HG03571 (cell line): ENCODE results near the gene HOXB2.

Source experiments
- ATAC-seq: cut with Tn5 transposase; IDR thresholded peaks from one replicate; pipeline ENCODE4 v1.9.1; 2021; ENCODE audit not compliant: unreplicated experiment

The HOXB2 gene

DNA sequence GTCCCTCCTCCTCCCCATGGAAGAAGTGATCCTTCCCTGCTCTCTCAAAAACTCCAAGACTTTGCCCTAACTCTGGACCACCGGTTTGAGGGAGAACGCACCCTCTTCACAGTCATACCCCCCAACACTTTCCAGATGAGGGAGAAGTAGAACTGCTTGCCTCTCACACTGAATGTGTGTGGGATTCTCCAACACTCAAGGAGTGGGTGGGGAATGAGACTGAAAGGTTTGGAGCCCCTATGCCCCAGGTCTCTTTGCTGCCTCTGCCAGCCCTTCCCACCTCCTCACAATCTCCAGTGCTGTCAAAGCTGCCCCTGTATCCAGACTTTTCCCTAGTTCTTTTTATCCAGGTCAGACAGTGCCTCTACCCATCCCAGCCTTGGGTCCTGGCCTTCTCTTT lies 21.8 kb upstream of the HOXB2 start:
- no peak for ATAC-seq

DNA sequence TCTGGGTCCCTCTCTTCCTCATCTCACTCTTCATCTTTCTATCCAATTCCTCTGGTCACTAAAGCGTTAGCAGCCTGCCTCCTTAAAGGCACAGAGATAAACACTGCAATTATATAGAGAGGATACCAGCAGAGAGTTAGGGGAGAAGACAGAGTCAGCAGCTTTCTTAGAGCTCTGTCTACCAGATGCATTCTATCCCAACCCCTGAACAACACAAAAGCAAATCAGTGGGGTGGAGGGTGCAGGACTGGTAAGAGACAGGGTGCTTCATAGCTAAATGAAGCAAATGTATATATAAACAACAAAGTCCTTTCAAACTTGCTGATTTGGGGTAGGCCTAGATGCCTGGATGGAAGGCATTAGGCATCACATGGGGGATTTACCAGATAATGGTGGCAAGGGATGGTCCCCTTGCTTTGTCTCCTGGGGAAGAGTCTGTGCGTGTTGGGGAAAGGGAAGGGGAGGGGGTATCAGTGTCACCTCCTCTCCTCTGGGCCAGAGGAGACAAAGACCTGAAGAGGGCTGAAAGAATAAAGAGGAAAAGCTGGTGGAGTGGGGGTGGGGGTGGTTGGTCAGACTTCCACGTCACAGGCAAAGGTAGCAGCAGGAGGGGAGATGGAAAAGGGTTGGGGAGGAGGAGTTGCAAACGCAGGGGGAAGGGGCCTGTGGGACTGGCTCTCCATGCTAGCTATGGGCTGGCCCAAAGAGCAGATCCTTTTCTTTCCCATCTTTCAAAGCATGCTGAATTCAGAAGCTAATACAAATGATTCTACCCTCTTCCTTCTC lies 21.2 kb upstream of the HOXB2 start:
- ATAC-seq = no peak

DNA sequence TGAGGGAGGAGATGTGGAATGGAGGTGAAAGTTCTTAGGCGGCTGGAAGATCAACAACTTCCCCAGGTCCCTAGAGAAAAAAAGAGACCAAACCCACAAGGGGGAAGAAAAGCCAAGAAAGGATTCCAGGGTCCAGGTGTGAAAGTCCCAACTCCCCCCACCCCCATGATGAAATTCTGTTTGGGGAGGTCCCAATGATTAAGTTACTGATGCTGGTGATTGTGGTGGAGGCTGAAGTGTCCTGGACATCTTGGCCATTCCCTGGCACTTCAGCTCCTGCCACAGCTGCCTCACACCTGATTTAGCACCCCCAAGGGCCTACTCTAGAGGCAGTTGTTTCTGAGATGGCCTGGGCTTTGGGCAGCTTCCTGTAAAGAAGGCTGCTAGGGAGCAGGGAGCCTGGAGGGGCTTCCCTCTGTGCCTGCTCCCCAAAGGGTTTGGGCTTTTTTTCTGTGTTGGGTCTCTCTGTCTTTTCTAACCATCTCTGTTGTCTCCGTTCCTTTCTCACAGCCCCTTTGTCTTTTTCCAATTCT lies 20.2 kb upstream of the HOXB2 start:
- ATAC-seq = no peak

DNA sequence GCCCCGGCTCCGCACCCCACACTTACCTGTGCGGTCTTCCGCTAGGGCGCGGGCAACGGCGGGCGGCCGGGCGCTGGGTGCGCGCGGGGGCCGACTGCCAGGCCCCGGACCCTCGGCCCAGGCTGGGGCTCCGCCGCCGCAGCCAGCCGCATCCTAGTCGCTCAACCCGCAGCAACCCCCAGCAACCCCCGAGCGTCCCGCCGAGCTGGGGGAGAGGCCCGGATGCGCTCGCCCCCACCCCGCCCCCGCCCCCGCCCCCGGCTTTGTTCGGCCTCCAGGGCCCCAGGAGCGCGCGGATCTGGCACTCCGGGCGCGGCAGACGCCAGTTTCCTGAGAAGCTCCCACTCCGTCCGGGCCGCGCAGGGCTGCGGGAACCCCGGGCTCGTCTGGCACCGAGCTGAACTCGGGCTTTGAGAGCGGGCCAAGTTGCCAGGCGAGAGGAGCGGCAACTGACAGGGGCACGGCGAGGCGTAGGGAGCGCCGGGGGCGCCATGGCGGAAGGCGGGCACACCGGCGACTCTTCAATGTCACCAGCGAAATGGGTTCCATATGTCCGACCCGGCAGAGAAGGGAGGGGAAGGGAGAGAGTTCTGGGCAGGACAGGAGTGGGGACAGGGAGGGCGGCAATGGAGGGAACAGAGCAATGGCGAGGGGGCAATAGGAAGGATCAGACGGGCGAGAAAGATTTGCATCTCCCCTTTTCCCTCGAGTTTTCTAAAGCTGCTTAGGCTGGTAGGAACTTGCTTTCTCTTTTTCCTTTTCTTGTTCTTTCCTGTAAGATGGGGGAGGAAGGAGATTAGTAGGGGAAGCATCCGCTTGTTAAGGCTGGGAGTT lies 19.5 kb upstream of the HOXB2 start:
- no peak for ATAC-seq

DNA sequence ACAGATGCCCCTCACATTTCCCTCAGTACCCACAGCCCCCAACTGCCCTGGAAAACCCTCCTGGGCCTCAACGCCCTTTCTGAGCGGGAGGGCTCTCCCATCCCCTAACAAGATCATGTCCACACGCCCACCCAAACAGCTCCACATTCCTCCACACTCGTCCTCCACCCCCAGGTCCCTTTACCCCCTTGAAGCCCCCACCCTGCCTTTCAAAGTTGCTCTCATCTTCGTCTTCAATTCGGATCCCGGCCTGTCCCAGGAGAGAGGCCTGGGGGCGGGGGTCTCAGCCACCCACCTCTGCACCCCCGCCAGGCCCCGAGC lies 18.9 kb upstream of the HOXB2 start:
- no peak for ATAC-seq

DNA sequence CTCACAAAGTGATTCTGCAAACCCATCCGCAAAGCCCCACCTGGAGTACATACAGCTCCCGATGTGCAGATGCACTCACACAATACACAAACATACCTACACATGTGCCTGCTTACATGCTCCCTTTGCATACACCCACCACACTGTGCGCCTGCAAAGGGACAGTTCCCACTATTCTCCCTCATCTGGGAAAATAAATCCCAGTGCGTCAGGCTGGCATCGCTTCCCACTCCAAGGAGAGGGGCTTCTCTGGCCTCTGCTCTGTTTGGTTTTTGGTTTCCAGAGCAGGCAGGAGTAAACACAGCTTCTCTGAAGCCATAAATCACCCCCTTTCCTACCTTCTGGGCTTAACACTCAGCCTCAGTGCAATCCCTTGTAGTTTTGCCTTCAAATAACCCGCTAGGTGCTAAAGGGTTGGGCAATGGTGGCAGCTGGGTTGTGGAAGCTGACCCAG lies 18.5 kb upstream of the HOXB2 start:
- no peak for ATAC-seq

DNA sequence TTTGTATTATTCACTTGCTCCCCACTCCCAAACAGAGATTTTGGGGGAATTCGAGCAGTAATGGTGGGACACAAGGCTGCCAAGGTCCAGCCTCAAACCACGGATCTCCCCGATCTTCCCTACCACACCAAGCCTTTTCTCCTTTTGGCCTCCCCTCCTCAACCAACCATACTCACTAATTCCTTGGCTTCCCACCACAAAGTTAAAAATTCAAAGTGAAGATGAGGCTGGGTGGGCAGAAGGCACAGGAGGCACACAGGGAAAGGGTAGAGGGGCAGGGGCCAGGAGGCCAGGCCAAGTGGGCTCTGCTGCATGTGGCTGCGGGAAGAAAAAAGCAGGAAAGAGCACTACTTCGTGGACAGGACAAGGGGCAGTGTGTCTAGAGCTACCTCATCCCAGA lies 18.0 kb upstream of the HOXB2 start:
- no peak for ATAC-seq

DNA sequence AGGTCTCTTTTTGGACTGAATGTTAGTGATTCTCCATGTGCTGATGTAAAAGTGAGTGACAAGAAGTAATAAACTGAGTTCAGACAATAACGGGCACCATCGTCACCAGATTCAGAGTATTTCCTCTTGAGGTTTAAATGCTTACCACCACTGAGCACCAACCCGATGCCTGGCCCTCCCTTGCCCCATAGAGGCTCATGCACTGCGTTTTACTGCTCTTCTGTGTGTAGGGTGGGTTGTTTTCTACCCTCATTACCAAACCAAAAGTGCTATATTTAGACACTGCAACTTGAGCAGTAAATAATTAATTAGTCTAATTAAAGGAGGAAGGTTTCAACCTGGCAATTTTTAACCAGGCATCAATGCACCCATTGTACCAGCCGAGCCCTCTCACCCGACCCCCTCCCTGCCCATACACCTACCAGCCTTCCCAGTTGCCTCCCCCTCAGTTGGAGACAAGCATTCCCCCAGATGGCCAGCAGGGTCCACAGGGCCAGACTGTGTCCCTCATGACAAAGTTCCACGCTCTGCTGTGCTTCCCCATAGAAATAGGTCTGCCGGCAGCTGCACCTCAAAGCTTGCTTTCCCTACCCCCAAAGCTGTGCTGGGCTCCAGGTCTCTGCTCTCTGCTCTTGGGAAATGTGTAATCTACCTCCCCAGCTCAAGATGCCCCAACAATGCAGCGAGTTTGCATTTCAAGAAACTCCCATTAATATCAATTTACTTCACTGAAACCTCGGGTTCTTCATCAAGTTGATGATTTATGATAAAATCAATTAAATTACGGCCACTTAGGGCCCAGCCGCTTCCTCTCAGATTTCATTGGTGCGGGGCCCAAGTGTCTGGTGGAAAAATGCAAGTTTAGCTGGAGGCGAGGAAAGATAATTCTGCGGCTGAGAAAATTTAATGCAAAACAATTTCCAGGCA lies 17.2 kb upstream of the HOXB2 start:
- peak; percentile 60 for ATAC-seq

DNA sequence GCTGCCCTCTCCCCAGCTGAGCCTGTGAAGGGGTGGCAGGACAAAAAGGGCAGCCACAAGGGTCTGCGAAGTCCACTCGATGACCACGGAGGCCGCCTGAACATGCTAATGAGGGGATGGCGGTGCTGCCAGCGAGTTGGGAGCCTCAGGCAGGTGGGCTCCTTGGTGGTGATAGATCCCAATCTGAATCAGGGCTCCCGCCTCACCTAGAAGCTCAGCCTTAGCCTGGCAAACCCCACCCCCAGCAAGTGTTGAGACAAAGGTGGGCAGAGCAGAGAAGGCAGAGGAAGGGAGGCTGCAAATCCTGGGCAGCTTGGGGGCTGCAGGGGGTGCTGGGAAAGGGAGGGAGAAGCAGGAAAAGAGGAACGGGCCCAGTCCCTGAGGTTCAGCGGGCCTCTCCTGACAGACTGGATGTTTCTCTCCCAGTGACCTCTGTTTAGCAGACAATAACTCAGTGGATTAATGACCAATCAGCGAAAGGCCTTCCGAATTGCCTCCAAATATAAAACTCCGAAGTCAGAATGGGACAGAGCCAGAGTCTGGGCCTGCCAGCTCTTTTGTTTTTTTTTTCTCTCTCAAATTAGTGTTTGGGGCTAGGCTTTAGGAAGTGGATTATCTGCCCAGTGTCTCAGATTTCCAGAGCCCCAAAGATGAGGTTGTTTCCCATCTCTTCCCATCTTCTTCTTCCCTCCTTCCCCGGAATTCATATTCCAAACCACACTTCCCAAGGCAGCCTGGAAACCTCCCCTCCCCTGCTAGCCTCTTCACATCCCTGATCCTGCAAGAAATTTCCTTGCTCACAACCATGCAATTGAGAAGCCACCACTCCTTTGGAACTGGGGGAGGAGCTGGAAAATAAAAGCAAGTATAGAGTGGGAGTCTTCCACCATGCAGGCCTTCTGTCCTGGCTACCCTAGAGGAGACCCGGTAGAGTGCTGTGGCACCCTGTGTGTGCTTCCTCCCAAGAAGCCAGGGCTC lies 15.2 kb upstream of the HOXB2 start:
- ATAC-seq = no peak

DNA sequence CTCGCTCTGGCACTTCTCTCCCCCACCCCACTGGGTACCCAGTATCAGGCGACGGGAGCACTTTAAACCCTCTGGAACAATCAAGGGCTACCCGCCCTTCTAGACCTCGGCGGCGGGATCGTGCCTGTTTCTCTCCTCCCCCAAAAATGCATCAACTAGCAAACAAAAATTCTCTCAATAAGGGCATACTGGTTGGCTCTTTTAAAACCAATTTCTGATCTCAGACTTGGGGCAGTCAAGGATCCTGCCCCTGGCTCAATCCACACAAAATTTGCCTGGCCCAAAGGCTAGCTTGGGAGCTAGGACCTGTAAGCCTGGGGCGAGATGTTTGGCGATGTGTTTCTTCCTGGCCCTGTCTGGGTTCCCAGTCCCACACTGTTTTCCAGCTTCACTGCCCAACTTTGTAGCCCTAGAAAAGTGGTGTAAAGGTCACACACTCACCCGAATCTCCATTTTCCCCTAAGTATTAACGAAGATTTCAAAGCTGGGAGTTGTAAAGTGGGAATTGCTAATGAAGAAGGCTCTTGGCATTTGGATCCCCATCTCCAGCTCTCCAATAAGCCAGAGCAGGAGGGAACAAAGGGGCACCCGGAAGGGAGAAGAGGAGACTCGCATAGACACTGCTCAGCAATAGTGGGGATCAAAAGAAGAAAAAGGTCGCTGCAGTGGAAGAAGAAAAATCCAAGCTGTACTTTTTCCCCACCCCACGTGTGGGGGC lies 14.4 kb upstream of the HOXB2 start:
- no peak for ATAC-seq

DNA sequence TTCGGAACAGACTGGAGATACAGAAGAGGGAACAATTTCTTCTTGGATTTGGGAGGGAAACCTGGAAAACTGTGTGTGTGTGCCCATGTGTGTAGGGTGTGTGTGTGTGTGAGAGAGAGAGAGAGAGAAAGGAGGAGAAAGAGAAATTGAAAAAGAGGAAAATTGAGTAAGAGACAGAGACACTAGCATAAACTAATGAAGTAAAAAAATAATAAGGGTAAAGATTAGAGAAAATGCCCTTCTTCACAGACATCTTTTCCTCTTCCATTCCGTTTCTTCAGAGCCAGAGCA lies 13.9 kb upstream of the HOXB2 start:
- no peak for ATAC-seq

DNA sequence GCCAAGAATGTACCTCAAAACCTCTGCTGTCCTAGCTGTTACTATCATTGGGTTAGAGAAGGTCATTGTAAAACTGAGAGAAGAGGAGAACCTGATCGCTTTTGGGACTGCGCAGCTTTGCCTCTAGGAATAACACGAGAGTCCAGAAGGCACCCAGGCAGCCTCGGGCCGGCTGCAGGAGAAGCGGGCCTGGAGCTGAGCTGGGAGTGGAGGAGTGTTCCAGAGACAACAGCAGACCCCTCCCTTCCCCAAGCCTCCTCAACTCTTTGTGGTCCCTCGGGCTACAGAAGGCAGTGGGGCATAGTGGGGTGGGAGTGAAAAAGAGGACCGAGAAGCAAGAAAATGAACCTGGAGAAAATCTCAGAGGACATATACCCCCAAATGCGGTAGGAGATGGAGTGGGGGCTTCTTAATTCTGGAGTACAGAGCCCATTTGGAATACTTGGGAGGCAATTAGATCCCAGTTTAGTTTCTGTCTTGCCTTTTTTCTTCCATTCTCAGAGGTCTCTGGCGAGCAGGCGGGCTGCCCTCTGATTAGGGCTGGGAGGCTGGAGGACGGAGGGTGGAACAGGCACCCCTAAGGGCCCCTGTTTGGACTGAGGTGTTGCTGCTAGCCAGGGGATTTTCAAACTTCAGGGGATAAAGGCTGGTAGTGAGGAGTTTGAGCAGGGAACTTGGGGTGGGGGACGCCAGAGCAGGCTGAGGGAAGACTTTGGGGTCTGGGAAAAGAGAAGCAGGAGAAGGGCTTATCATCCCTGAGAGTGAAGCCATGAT lies 13.3 kb upstream of the HOXB2 start:
- no peak for ATAC-seq

DNA sequence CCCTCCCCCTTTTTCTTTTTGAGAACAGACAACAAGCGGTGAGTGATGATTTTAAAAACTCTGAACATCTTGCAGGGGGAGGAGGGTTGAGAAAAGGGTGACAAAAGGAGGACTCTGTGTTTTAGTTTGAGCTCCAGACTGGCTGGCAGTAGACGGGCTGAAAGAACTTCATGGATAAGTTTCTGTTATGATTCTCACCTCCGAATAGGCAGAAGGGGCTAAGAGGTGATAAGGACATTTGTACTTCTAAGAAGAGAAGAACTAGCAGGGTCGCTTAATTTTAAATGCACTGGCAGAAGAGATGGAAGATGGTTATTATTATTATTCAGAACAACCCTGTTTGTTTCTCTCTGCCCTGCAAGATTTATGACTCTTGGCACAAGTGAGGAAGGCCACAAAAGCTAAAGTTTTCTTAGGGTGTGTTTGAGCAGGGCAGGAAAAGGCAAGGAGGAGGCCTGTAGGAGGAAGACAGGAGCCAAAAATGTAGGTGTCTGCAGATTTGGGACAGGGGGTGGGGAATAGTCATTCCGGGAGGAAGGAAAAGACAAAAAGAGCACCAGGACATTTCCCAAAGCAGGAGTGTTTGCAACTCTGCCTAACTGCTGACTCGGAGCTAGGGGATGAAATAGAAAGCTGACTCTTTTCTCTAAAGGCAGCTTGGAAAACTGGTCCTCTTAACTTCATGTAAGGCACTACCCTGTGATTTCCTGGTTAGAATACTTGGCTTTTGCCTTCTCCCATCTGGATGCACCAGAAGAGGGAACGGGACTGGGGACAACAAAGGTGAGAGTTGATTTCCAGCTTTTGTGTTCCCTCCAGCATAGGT lies 11.9 kb upstream of the HOXB2 start:
- no peak for ATAC-seq

DNA sequence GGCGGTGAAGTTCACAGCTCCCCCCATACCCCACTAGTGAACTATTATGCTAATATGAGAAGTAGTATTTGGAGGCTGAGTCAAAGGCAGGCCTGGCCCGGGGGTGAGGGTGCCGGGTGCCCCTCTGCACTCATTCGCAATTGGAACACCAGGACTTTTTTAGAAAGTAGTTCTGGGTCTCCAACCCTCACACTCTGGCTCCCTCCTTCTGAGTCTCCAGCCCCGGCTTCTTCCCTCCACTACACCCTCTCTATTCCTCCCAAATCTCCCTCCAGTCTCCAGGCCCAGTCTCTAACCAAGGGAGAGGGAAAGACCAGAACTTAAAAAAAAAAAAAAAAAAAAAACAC lies 11.3 kb upstream of the HOXB2 start:
- no peak for ATAC-seq

DNA sequence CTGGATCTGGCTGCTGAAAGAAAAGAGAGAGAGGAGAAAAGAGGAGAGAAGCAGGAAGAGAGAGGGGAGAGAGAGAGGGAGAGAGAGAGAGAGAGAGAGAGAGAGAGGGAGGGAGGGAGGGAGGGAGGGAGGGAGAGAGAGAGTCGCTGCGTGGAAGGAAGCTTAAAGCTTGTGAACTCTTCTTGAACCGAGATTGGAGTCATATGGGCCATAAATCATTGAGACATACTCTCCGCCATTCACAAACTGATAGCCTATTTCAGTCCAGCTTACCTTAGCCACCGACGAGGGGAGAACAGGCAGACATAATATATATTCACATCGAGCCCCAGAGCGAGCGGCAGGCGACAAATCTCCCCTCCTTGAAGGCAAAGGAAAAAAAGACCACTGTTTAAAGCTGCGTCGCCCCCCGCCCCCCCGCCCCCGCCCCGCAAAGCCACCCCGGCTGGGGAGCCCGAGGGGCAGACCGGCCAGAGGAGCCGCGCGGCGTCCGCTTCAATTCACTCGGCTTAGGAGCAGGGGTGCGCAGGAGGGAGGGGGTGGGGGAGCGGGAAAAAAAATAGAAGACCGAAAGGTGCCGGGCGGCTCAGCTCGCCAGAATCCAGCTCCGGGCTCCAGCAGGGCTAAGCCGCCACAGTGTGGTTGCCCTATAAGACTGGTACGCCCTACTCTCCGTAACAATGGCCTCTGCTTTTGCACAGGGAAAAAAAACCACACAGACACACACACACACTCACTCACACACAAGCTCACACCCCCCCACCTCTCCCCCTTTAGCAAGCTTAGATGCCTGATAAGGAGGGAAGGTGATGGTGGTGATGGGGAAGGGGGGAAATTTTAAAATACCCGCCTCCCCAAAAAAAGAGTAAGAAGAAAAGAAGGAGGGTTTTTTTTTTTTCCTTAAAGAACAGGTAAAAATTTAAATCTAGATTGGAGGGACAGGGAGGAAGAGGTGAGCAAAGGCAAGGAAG lies 10.6 kb upstream of the HOXB2 start:
- ATAC-seq = no peak

DNA sequence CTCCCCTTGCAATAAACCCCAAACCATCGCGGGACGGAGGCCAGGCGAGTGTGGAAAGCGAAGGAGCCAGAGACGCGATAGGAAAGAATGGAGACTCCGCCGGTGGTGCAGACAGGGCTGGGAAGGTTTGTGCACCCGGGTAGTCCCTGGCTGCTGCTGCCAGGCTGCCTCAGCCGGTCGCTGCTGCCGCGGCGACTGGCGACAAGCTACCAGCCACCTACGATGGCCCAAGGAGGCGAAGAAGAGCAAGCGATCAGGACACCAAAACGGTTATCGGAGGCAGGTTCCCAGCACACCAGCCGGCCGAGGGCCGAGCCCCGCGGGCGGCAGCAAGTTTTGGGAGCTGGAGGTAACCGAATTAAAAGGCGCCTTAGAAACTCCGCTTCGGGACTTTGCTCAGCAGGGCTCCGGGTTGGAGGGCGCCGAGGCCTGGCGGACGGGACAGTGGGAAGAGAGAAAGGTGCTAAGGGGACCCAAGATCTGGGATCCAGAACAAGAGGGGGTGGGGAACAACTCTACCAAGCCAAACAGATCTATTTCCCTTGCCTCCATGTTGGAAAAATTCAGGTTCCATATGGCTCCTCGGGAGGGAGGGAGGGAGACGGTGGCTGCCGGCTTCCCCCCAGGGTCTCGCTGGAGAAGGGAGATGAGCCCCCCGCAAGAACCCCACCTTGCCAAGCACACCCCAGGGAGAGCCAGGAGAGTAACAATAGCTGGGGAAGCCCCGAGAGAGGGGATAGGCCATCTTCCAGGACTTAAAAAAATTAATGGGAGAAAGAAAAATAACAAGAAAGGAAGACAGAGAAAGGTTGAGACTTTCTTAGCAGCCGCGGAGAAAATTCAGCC lies 9.7 kb upstream of the HOXB2 start:
- no peak for ATAC-seq
